SU-DHL-6 (cell line): ENCODE data around the gene FOXJ2.
"Not testable (repeated sequence)": the region's sequence is repeated elsewhere in the genome, so short reads cannot be mapped to it uniquely, and the experiment has no call there.

ENCODE experiments used
- CTCF ChIP-seq: fragments of 200-600 bp; sonication (generic); IDR thresholded peaks from one replicate; pipeline ENCODE4 v1.5.1; 2017; ENCODE audit warnings: antibody characterized with exemption, mild to moderate bottlenecking, low read length, moderate library complexity; ENCODE audit not compliant: insufficient read depth, poor library complexity, severe bottlenecking
- EZH2phosphoT487 ChIP-seq: fragments of 200-600 bp; sonication (generic), shearing (Covaris generic); conservative IDR thresholded peaks from 2 replicates; pipeline ENCODE4 v1.6.1; 2018; ENCODE audit warnings: mild to moderate bottlenecking, antibody characterized with exemption, low read length, moderate library complexity, mixed read lengths

- not testable (repeated sequence) for TF ChIP-seq CTCF, EZH2phosphoT487
Observed at GRCh38 chr12:8084351-8084750, 51.8 kb downstream of the FOXJ2 start.
